Mucosa of gallbladder (tissue), 1 donor: ENCODE data around the gene IL36A. TPM values are rescaled to one million over a fixed set of nuclear protein-coding genes. Genes with fewer than 3 reads are reported as not detected.

Experiments
- DNase-seq: peaks from one replicate; pipeline ENCODE4 v3.0.0-alpha.2; 2020; ENCODE audit warnings: low spot score
- total RNA-seq: library from RNA; stranded (reverse); gene quantifications from one replicate; pipeline ENCODE4 v1.2.1, GENCODE V29; 2021
- donor health status: DM: no; HTN: no; CAD: no.

Gene IL36A
- total RNA-seq, 1 donor from 2014 or later: not detected

DNA sequence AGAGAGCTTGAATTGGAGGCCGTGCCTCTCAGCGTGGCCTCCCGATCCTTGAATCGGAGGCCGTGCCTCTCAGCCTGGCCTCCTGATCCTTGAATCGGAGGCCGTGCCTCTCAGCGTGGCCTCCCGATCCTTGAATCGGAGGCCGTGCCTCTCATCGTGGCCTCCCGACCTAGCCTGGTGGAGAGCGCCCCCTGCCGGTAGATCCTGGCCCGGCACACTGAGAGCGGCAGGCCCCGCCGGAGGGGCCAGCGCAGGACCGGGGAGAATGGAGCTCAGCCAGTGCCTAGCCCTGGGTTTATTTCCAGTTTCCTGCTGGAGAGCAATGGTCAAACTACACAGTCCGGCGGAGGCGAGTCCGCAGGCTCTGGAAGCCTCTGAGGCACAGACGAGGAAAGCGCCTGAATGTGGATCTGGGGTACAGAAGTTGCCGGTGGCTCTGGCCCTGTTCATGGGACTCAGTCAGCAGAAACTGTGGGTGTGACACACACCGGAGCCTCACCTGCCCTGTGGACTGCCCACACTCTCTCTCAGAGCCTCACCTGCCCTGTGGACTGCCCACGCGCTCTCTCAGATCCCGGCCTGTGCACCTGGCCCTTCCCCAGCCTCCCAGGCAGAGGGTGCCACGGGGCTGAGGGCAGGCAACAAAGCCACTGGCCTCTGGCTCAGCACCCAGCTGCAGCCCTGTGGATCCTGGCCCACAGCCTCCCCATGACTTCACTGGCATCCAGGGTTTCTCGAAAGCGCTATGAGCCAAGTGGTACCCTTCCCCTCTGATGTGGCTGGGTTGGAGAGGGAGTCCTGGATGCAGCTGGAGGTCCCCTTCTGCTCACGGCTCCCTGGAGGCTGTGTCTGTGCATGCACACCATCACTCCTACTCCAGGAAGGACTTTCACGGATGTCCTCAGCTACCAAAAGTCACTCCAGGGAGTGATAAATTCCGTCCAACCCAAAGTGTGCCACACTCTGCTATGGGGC lies 45.9 kb downstream of the IL36A start:
- no peak for DNase-seq

DNA sequence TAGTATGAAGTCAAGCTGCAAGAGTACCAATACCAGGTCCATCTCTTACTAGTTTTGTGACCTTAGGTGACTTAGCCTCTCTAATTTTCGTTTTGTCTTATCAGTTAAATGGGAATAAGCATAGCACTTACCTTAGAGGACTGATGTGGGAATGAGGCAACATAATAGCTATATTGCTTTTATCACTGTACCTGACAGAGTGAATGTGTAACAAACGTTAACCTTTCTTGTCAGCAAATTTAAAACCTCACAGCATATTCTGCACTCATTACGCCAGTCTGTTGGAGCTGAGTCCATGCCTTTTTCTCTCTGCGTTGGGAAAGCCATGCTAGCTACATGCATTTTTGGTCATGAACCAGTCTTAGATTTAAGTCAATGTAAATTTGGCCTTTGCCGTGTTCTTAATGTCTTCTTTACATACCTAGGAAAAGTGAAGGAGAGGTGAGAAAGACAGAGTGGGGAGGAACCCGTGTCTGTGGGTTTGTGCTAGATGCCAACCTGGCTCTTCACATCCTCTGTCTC lies 47.2 kb downstream of the IL36A start, which contains the start of gene IL36B:
IL36B (minus strand) TSS at position 472 of the 522 bp plus-strand sequence.
- DNase-seq: no peak

DNA sequence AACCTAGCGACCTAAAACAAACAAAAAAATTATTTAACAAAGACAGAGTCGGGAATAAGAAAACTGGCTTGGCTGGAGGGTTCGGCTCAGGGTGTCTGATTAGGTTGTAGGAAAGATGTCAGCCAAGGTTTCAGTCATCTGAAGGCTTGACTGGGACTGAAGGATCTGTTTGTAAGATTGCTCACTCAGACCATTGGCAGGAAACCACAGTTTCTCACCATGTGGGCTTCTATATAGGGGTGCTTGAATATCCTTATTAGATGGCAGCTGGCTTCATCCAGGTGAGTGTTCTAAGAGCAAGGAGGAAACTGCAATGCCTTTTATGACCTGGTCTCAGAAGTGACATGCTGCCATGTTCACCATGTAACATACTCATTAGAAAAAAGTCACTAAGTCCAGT lies 48.4 kb downstream of the IL36A start:
- DNase-seq: no peak

- no peak for DNase-seq
These were observed 48.8 kb downstream of the IL36A start for GRCh38 chr2:113054066-113054465.

DNA sequence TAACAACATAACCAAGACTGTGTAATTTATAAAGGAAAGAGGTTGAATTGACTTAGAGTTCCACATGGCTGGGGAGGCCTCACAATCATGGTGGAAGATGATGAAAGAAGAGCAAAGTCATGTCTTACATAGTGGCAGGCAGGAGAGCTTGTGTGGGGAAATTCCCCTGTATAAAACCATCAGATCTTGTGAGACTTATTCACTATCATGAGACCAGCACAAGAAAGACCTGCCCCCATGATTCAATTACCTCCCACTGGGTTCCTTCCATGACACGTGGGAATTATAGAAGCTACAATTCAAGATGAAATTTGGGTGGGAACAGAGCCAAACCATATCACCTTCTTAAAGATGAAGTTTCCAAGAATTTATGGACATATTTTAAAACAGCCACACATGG lies 51.3 kb downstream of the IL36A start:
- no peak for DNase-seq

- no peak for DNase-seq
These were observed 51.9 kb downstream of the IL36A start for GRCh38 chr2:113057117-113057516.

Other genes starting within 250 kb of the IL36A start
- 1.5 TPM for gene CKAP2L, start 240.8 kb upstream of the IL36A start, total RNA-seq
- gene IL1A, start 221.0 kb upstream of the IL36A start, total RNA-seq: 0.66 TPM
- gene IL1B, start 168.7 kb upstream of the IL36A start, total RNA-seq: 33.2 TPM
- gene IL37, start 94.3 kb upstream of the IL36A start, total RNA-seq: 0.29 TPM
- not detected for gene IL36G, start 27.5 kb upstream of the IL36A start, total RNA-seq
- gene IL36B, start 47.4 kb downstream of the IL36A start, total RNA-seq: not detected
- gene IL36RN, start 53.7 kb downstream of the IL36A start, total RNA-seq: not detected
- not detected for gene IL1F10, start 62.5 kb downstream of the IL36A start, total RNA-seq
- 32.4 TPM for gene IL1RN, start 122.1 kb downstream of the IL36A start, total RNA-seq
- 70.3 TPM for gene PSD4, start 168.5 kb downstream of the IL36A start, total RNA-seq